ENCODE results near the gene SLC44A3.

Gene SLC44A3

GRCh38 chr1:94908965-94909364 is 88.8 kb downstream of the SLC44A3 start (continued):
- TF ChIP-seq ZBTB1 (tag by site-specific recombination; IDR thresholded peaks at IDR 0.05), result no peak
- no peak for TF ChIP-seq KLF17 (tag by site-specific recombination; IDR thresholded peaks at IDR 0.05)
- no peak for TF ChIP-seq ZNF473 (tag by site-specific recombination; IDR thresholded peaks at IDR 0.05)
- TF ChIP-seq ZFHX2 (tag by site-specific recombination; conservative IDR thresholded peaks at IDR 0.05), result no peak
- TF ChIP-seq ZNF707 (tag by site-specific recombination; IDR thresholded peaks at IDR 0.05), result no peak

DNA sequence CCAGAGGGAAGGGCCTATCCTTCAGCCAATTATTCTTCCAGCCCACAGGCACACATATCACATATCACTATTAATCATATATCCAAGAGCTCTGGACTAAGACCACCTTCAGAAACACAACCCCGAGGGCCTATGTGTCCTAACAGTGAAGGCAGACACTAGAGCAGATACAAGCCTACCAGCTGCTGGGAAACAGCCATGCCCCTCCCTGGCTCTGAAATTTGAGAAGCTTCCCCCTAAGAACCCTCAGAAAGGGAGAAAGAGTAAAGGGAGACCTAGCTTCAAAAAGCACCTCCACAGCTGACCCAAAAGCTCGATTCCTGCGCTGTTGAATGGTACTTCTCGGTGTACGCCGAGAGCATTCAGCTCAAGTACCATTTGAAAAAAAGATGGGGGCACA is 89.3 kb downstream of the SLC44A3 start:
- ChIA-PET POLR2A (interaction anchor here (1.2 kb wide), 1 partner anchor 17 kb away, joined by 3 read pairs; the partner anchor contains the start of gene CNN3), CTCF (interaction anchor here (0.6 to 2.4 kb wide), 4 partner anchors 13 to 132 kb away, joined by 3 to 13 read pairs (median 7); no protein-coding TSS in a partner anchor)
- Histone ChIP-seq H3K4me3 (ENCODE audit: low read depth, low read length) (no peak overlapping the region), H3K36me3 (ENCODE audit: control insufficient read depth in 2 of 2, insufficient read depth in 1 of 2, low read length in 2 of 2) (peaks cover 0 to 3% of the 10 kb centered on the region in 2 experiments; a peak in 2 of 3 replicates), H3K9me3 (ENCODE audit: control insufficient read depth, insufficient read depth, low read depth, low read length) (no peaks in the 10 kb centered on the region), H3K4me1 (ENCODE audit: control insufficient read depth, insufficient read depth, low read length) (peaks cover 18% of the 10 kb centered on the region), H3K27ac (ENCODE audit: extremely low read depth, low read depth, low read length) (no peak overlapping the region)
- TF ChIP-seq, protein P1, sequence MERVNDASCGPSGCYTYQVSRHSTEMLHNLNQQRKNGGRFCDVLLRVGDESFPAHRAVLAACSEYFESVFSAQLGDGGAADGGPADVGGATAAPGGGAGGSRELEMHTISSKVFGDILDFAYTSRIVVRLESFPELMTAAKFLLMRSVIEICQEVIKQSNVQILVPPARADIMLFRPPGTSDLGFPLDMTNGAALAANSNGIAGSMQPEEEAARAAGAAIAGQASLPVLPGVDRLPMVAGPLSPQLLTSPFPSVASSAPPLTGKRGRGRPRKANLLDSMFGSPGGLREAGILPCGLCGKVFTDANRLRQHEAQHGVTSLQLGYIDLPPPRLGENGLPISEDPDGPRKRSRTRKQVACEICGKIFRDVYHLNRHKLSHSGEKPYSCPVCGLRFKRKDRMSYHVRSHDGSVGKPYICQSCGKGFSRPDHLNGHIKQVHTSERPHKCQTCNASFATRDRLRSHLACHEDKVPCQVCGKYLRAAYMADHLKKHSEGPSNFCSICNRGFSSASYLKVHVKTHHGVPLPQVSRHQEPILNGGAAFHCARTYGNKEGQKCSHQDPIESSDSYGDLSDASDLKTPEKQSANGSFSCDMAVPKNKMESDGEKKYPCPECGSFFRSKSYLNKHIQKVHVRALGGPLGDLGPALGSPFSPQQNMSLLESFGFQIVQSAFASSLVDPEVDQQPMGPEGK (tag by site-specific recombination; IDR thresholded peaks at IDR 0.05), result 0 out of 2 replicates have a peak, but pooled peaks have one; percentile 21
- TF ChIP-seq PRDM1 (tag by site-specific recombination; IDR thresholded peaks at IDR 0.05) (no peak), MZF1 (tag by site-specific recombination; IDR thresholded peaks at IDR 0.05; ENCODE audit: borderline replicate concordance) (0 out of 2 replicates have a peak, but pooled peaks have one; percentile 28), ZNF341 (tag by site-specific recombination; IDR thresholded peaks at IDR 0.05; ENCODE audit: low read depth) (peak; percentile 49)

- H3K36me3 ChIP-seq (ENCODE audit: control insufficient read depth in 2 of 2, insufficient read depth in 1 of 2, low read length in 2 of 2), result peaks cover 0 to 3% of the 10 kb centered on the region in 2 experiments; a peak in 2 of 3 replicates
- CTCF ChIA-PET, result no interaction called here
- no peaks in the 10 kb centered on the region for H3K9me3 ChIP-seq (ENCODE audit: control insufficient read depth, insufficient read depth, low read depth, low read length)
- H3K4me3 ChIP-seq (ENCODE audit: low read depth, low read length), result no peak overlapping the region
- POLR2A ChIA-PET, result no interaction called here
- TF ChIP-seq ZIC2 (tag by site-specific recombination; IDR thresholded peaks at IDR 0.05) (peak; percentile 43; the same call in 1 of the 2 replicates), ZNF354C (tag by site-specific recombination; IDR thresholded peaks at IDR 0.05; ENCODE audit: borderline replicate concordance, low read depth) (no peak), ZFP3 (tag by site-specific recombination; IDR thresholded peaks at IDR 0.05; ENCODE audit: low read depth) (no peak), ZNF449 (tag by site-specific recombination; IDR thresholded peaks at IDR 0.05) (no peak), ZNF555 (tag by site-specific recombination; conservative IDR thresholded peaks at IDR 0.05) (no peak), ZNF692 (tag by site-specific recombination; IDR thresholded peaks at IDR 0.05) (0 out of 2 replicates have a peak, but pooled peaks have one; percentile 22)
- H3K27ac ChIP-seq (ENCODE audit: extremely low read depth, low read depth, low read length), result no peak overlapping the region
- H3K4me1 ChIP-seq (ENCODE audit: control insufficient read depth, insufficient read depth, low read length), result peaks cover 18% of the 10 kb centered on the region
These were observed 92.4 kb downstream of the SLC44A3 start for GRCh38 chr1:94912263-94913184.
